ENCODE results near the gene LMO2.
A peak's percentile ranks its signal among the peaks of the same experiment; 100 is the strongest.
"Not testable (repeated sequence)": the region's sequence is repeated elsewhere in the genome, so short reads cannot be mapped to it uniquely, and the experiment has no call there.

Gene LMO2

GRCh38 chr11:33891714-33892327, at the start of gene LMO2:
Gene LMO2, minus strand, starts transcription at chr11:33892076. Its CDS starts 22,360 bp downstream, at chr11:33869716.
- DNase-seq: no peak

- no peak for DNase-seq
These were observed 48.6 kb upstream of the LMO2 start for GRCh38 chr11:33940538-33940815.

GRCh38 chr11:33936725-33937604, 45.1 kb upstream of the LMO2 start:
- DNase-seq: peak; percentile 41

- DNase-seq: no peak
These were observed 43.9 kb upstream of the LMO2 start for GRCh38 chr11:33935461-33936456.

GRCh38 chr11:33935005-33935404, 43.1 kb upstream of the LMO2 start:
- DNase-seq: no peak

- DNase-seq: no peak
These were observed 42.6 kb upstream of the LMO2 start for GRCh38 chr11:33934450-33934849.

GRCh38 chr11:33933602-33934001, 41.7 kb upstream of the LMO2 start:
- DNase-seq: no peak

- DNase-seq: no peak
These were observed 40.8 kb upstream of the LMO2 start for GRCh38 chr11:33932721-33933120.

GRCh38 chr11:33931739-33932366, 40.0 kb upstream of the LMO2 start:
- not testable (repeated sequence) for DNase-seq

- no peak for DNase-seq
These were observed 39.2 kb upstream of the LMO2 start for GRCh38 chr11:33931067-33931466.

- DNase-seq: no peak
These were observed 38.6 kb upstream of the LMO2 start for GRCh38 chr11:33930317-33931021.

GRCh38 chr11:33928564-33928963, 36.7 kb upstream of the LMO2 start:
- no peak for DNase-seq

- no peak for DNase-seq
These were observed 35.0 kb upstream of the LMO2 start for GRCh38 chr11:33926671-33927552.

GRCh38 chr11:33924341-33924740, 32.5 kb upstream of the LMO2 start:
- no peak for DNase-seq

- DNase-seq: no peak
These were observed 31.8 kb upstream of the LMO2 start for GRCh38 chr11:33923626-33924025.

- no peak for DNase-seq
These were observed 29.1 kb upstream of the LMO2 start for GRCh38 chr11:33920838-33921613.

GRCh38 chr11:33919645-33920044, 27.8 kb upstream of the LMO2 start:
- DNase-seq: no peak

GRCh38 chr11:33917402-33917801, 25.5 kb upstream of the LMO2 start:
- not testable (repeated sequence) for DNase-seq

GRCh38 chr11:33916736-33917135, 24.9 kb upstream of the LMO2 start:
- no peak for DNase-seq

- no peak for DNase-seq
These were observed 23.6 kb upstream of the LMO2 start for GRCh38 chr11:33915526-33915925.
